Measurements from ENCODE around the gene C1QTNF6.

DNA sequence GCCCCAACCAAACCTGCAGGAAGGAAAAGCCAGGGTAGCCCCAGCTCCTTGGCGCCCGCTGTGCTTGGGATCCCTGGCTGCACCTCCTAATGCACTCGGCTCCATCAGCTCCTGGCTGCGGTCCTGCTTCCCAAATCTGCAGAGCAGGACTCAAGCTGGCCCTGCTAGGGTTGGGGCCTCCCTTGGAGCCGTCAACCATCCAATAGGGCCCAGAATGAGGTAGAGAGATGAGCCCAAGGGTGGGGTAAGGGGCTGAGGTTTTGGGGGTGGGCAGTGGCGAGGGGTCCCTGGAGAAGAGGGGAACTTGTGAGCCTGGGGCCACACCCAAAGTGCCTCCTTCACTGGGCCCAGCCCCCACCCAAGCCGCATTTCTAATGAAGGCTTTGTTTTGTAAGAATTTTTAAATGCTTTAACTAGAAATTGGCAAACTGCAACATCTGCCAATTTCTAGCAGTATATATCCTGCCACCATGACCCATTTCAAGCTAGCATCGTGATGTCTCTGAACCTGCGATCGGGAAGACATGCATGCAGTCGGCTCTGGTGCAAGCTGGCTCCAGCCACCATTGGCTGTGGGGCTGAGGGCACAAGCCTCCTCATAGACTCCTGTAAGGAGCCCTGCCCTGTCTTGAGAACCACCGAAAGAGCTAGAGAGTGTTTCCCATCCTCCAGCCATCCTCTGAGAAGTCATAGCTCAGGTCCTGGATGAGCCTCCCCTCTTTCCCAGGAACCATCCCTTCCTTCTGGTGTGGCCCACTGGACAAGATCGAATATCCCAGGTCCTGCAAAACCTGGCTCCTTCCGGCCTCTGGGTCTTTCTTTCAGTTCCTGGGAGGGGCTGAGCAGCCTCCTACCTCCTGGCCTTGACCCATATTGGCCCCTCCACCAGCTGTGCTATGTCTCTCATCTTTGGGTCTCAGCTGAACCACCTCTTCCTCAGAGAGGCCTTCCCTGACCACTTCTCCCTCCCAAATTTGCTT is 15.5 kb downstream of the C1QTNF6 start:
- TF ChIP-seq, protein P1, sequence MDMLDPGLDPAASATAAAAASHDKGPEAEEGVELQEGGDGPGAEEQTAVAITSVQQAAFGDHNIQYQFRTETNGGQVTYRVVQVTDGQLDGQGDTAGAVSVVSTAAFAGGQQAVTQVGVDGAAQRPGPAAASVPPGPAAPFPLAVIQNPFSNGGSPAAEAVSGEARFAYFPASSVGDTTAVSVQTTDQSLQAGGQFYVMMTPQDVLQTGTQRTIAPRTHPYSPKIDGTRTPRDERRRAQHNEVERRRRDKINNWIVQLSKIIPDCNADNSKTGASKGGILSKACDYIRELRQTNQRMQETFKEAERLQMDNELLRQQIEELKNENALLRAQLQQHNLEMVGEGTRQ (IDR thresholded peaks at IDR 0.05; ENCODE audit: borderline replicate concordance, low read depth, low read length) = no peak
- TF ChIP-seq POLR2A (IDR thresholded peaks at IDR 0.05; ENCODE audit: low read depth, low read length) = no peak
- TF ChIP-seq HDAC2 (IDR thresholded peaks at IDR 0.05) = no peak

Measured in GM12878 (cell line).